NCI-H2171 (cell line): ENCODE results near the gene ARID1B.
"Not testable (repeated sequence)": the region's sequence is repeated elsewhere in the genome, so short reads cannot be mapped to it uniquely, and the experiment has no call there.

Experiments used
- DNase-seq: peaks from one replicate; lab custom pipeline; 2025; lab: John Stamatoyannopoulos, UW

ARID1B gene

DNA sequence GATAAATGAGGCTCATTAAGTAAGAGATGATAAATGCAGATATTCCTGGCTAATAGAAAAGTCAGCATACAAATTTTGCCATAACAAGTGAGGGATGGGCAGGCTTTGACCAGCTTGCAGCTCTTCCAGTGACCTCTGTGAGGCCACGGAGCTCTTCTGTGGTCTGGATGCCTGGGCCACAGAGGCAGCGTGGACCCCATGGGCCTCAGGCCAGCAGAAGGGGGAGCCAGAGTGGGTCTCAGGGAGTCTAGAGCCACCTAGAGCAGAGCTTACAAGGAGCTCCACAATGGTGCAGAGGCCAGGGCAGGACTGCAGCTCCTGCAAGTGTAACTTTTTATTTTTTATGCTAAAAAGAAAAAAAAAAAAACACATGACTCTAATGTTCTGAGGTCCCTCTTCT lies 165.1 kb downstream of the ARID1B start:
- DNase-seq = no peak

DNA sequence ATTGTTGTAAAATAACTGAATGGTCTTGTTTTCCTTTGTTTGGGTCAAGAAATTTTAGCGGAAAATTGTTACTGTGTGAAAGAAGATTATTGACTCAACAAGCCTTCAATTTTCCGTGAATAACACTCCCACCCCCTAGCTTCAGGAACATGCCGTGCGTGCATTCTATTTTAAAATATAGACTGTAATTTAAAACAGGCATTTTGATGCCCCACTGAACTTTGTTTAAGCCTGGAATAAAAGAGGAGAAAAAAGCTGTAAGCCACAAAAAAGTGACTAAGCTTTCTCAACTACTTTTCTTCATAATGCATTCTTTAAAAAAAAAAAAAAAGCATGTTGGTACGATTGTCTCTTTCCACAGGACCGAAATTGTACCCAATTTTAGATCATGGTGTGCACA lies 166.0 kb downstream of the ARID1B start:
- DNase-seq = no peak

DNA sequence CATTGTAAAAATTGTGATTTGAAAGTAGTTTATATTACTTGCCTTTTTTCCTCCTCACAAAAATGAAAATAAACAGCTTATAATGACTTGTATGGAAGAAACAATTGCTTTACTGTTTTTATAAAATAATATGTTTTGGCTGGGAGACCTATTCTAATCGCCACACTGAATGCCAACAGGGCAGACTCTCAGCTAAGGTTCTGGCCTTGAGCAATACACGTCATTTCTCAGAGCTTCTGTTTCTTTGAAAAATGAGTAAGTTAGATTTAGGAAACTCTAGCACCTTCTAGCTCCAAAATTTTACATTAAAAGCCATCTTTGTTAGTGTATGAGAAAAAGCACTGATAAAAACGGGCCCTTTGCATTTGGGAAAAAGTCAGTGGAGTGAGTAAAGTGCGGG lies 166.6 kb downstream of the ARID1B start:
- DNase-seq = no peak

DNA sequence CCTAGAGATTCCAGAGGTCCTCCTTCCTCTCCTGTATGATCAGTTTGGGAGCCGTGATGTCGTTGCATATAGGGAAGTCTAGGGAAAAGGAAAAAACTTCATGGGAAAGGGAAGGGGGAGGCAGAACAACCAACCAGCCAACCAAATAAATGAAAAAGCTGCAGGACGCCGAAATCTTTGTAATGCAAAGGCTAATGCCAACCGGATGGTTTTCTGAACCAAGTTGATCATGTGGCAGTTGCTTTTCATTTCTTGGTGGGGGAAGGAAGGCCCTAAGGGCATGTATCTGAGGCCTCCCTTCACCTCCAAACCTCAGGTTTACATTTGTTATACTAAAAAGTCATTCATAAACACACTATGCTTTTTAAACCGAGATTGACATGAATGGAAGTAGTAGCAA lies 167.2 kb downstream of the ARID1B start:
- no peak for DNase-seq

DNA sequence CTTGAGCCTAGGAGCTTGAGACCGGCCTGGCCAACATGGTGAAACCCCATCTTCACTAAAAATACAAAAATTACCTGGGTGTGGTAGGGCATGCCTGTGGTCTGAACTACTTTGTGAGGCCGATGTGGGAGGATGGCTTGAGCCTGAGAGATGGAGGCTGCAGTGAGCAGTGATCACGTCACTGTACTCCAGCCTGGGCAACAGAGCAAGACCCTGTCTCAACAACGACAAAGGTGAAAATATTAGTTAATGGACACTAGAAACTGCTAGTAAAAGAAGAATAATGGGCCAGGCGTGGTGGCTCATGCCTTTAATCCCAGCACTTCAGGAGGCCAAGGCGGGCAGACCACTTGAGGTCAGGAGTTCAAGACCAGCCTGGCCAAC lies 168.6 kb downstream of the ARID1B start:
- DNase-seq = not testable (repeated sequence)

DNA sequence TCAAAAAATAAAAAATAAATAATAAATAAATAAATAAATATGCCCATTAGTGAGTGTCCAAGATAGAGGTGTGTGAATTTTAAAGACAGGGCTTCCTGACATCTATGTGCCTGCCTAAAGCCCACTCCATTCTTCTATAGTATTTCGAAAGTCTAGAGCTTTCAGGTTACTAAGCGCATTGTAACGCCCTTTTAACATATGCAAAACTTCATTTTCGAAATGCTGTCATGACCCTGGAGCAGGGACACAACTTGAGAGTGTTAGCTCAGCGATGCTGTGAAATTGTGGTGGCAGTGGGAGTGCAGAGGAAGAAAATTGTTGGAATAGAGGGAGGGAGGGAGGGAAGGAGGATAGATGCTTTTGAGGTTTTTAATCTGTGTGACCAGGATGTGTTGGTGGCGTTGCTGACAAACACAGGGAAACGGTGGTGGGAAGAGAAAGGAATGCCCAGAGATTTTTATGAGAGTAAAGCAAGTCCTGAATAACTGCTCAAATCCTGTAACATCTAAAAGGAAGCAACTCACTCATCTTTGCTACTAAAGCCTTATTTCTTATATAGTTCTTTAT lies 169.3 kb downstream of the ARID1B start:
- no peak for DNase-seq

DNA sequence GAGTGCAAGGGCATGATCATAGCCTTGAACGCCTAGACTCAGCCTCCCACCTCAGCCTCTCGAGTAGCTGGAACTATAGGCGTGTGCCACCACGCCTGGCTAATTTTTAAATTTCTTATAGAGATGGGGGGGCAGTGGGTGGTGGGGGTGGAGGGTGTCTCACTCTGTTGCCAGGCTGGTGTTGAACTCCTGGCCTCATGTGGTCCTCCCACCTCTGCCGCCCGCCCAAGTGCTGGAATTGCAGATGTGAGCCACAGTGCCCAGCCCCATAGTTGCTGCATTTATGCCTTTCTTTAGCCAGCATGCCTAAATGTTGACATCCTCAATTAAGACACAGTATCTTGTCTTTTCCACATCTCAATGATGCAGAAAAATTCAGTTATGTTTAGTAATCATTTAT lies 171.1 kb downstream of the ARID1B start:
- no peak for DNase-seq

DNA sequence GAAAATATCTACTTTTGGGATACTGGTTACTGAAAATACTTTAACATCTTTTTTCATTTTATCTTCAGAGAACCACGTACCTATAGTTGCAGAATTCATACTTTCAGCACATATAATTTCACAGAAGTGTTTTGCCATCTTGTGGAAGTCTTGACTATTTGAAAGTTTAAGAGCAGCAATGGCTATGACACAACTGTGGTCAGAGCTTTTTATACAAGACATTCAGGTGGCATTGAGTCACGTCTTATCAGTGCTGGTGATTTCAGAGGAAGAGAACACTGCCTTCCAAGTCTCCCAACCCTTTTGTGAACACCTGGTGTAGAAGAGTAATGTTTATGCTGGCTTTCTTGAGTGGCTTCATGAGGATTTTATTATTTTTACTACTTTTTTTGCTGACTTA lies 171.6 kb downstream of the ARID1B start:
- no peak for DNase-seq

DNA sequence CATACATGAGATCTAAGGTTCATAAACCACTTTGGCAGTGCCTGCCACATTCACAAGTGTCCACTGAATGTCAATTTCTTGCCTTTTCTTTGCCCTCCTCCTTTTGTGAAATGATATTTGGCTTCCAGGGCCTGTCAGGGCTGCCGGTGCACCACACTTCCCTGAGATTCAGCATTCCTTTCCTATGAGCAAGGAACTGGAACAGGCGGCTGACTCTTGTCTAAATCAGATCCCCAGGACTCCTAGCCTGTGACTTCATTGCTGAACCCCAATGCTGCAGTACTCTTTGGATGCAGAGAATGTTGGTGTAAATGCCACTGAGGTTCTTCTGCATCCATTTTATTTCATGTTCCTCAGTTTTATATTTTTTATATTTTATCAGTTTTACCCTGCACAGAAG lies 172.2 kb downstream of the ARID1B start:
- DNase-seq = no peak

DNA sequence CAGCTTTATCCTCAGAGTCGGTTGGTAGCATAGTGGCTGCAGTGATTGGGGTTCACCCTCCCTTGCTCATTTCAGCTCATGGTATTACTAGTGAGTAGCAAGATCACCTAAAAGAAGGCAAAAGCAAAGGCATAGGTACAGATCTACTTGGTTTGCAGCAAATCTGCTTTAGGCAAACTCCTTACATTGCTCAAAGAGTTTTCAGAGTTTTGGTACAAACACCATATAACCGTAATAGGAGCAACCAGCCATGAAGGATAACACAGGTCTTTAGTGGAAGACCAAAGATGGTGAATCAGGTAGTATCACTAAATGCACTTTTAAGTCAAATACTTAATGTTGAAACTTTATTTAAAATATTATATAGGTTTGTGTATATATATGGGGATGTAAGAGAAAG lies 172.9 kb downstream of the ARID1B start:
- DNase-seq = no peak

DNA sequence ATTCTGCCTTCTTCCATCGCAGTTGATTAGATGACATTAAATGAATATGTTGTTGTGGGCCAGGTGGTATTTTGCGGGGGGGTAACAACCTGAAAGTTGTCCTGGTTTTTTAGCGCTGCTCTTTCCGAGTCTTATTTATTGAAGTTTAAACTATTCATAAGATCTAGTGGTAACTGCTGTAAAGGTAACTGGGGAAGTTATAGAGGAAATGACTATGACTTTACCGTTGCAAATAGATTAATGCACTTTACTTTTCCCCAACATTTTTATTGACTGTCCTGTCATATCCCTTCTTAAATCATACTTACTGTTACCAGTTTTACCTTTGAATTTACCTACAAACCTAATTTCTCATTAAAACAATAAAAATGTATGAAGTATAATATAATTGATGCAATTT lies 173.4 kb downstream of the ARID1B start:
- DNase-seq = no peak

DNA sequence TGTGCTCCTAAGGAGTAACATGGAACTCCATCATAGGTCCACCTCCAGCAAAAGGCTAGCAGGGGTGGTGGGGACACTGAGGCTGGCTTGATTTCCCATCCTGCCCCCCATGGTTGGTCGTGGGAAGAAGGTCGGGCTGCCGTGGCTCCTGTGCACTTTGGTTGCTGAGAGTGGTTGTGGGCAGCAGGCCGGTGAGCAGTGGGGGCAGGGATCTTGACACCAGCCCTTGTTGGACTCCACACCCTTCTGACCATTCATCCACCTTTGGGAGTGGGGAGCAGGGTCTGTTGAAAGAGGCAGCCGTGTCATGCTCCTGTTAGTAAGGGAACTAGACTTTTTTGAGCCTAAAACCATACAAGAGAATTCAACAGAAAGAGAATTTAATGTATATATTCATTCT lies 175.2 kb downstream of the ARID1B start:
- no peak for DNase-seq

DNA sequence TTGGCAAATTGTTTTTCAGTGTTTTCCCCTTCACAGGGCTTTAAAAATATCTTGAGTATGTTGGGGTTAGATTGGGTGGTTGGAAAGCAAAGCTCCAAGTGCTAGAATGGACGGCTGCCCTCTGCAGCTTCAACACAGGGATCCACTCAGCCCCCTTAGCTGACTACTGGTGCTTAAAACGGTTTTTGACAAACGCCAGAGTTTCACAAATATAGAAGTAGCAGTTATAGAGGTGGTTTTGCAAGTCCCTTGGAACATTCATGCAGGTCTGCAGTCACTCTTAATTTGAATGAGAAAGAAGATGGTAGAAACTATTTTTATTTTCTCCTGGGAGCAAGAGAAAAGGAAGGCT lies 175.9 kb downstream of the ARID1B start:
- DNase-seq = no peak

DNA sequence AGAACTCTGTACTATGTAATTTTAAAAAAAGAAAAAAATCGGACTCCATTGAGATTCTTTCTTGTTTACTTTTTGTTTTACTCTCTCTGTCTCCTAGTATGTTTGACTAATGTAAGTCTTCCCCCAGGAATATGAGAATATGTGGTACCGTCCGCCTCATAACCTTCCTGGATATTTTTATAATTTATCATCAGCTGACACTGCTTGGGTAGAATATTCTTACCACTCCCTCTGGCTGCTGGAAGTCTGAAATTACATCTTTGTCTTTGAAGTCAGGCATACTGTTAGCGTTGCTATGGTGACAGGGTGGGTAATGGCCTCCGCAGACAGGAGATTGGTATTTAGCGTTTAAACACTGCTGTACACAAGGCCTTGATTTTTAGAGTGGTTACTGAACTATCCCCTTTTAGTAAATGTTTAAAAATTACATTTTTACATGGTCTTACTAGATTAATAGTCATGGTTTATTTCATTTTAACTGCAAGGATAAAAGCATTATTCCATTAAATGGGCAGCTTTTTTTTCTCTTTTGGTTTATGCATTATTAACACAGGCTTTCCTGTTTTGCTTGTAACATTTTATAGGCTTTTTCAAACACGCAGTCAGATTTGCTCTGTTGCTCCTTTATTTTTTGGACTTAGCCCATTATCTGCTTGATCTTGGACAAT lies 176.4 kb downstream of the ARID1B start:
- peak; percentile 65 for DNase-seq

DNA sequence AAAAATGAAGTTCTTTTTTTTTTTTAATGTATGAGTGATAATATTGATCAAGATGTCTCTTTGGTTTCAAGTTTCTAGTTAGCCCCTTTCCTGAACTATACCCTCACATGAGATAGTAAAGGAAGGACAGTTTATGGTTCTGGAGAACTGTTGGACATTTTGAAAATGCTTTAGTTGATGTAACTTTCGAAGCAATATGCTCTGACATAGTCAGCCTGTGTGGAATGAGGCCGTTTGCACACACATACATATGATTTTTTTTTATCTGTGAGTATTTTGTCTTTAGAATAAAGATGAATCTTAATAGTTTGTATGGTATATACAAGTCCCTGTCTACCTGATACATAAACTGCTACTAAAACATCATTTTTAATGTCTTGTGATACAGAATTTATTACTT lies 177.0 kb downstream of the ARID1B start:
- no peak for DNase-seq

DNA sequence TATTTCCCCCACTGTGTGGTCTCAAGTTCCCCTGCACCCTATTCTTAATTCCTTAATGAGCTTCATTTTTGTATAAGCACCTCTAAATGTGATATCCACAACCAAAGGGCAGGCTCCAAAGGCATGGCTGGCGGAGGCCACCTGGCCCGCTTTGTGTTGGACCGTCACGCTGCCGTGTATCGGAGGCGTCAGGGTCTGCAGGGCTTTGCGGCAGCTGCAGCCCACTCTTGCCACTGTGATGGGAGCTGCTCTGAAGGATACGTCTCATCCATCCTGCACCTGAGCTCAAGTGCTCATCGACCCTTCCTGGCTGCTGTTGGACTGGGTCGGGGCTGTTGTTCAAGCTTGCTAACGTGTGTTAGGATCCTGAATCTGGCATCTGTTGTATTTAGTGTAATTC lies 177.6 kb downstream of the ARID1B start:
- DNase-seq = no peak

DNA sequence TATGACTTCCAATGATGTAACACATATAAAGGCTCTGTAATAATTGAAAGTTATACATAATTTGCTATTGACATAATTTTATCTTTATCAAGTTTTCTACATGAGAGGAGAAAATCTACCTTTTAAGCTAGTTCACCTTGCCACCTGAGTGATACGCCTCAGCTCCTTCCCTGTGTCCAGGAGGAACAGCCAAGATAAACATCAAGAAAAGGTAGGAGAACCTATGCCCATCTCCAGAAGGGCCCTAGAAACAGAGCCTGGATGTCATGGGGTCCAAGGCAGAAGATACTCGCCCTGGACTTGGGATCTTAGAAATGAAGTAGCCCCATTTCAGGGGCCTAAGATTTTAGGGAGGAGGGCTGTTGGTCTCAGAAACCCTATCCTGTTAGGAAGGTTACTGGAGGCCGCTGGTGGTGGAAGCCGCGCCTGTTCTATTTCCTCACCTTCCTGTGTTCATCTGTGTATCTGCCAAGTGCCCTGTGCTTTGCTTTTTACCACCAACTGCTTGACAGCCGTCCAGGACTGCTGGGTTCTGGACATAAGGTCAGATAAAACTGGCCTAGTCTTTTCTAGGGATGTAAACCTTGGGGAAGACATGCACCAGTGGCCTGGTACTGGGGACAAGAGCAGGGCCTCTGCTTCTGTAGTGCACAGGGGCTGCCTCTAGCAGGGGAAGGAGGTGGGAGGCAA lies 178.5 kb downstream of the ARID1B start:
- DNase-seq = no peak

DNA sequence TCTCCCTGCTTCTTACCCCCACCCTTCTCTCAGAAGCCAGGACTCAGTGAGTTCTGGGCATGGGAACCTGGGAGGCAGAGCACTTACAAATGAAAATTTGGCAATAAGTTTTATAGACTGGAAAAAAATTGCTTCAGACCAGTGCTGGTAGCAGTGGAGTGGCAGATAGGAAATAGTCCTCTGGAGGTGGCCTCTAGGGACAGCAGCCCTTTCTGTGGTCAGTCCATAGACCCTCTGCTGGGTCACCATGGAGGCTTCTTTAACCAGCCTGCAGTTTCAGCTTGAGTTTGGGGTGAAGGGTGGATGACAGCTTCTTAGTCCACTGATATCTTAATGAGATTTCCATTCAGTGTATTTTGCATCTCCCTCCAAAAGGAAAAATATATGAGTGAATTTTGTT lies 179.1 kb downstream of the ARID1B start:
- DNase-seq = no peak

DNA sequence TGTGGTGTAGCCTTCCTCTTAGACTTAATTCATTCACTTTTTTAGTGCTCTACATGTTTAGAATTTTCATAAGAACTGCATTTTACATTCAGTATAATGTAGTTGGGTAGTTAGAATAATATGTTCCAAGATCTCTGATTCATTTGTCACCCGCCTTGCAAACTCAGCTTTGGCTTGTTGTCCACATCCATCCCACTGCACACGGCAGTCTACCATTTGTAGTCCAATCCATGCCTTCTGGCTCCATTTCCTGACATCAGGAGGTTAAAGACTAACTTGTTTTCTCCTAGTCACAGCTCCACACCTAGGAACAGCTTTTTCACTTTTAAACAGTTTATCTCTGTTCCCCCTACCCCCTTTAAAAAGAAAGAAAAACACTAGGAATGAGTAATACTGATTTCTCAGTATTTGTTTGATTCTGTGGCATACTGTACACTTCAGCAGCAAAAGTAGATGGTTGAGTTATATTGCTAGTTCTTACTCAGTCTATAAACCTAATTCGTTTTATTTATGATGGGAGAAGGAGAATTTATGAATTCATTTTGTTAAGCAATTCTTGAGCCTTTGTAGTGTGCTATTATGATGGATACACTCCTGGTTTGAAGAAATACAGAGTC lies 180.9 kb downstream of the ARID1B start:
- no peak for DNase-seq

DNA sequence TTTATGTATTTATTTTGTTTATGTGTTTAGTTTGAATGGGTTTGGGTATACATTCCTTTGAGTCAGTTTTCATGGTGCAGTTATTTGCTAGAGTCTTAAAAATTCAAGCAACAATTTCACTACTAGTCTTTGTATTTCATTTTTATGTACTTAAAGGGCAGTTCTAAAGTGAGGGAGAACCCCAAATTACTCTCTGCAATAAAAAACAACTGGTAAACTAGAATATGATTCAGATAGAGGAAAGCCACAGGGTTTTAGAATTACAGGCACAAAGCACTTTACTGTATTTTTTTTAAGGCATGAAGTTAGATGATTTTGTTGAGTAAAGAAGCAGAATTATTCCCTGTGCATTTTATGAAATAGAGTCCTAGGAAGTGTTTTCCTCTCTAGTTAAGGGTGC lies 183.3 kb downstream of the ARID1B start:
- DNase-seq = no peak

DNA sequence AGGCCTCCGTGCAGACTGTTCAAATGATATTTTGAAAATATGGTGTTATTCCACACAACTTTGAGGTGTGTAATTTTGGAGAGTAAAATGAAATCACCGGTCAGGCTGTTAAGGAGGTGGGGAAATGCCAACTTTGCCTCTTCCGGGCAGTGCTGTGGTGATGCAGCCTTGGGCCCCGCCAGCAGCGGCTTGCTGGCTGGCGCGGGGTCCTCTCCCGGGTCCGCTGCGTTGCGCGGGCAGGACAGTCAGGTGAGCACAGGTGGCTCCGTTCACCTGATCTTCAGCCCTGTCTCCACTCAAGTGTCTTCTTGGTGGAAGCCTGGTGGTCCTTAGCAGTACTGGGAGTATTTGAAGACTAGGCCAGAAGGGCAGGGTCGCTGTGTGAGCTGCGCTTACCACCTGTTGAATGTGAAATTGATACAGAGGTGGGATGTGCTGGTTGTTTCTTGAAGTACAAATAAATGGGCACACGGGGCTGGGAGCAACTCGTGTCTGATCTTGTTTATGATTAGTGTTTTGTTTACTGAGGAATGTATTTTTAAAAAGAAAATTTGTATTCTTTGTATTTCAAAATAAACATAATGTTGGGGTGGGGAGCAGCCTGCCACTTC lies 184.2 kb downstream of the ARID1B start:
- DNase-seq = no peak

DNA sequence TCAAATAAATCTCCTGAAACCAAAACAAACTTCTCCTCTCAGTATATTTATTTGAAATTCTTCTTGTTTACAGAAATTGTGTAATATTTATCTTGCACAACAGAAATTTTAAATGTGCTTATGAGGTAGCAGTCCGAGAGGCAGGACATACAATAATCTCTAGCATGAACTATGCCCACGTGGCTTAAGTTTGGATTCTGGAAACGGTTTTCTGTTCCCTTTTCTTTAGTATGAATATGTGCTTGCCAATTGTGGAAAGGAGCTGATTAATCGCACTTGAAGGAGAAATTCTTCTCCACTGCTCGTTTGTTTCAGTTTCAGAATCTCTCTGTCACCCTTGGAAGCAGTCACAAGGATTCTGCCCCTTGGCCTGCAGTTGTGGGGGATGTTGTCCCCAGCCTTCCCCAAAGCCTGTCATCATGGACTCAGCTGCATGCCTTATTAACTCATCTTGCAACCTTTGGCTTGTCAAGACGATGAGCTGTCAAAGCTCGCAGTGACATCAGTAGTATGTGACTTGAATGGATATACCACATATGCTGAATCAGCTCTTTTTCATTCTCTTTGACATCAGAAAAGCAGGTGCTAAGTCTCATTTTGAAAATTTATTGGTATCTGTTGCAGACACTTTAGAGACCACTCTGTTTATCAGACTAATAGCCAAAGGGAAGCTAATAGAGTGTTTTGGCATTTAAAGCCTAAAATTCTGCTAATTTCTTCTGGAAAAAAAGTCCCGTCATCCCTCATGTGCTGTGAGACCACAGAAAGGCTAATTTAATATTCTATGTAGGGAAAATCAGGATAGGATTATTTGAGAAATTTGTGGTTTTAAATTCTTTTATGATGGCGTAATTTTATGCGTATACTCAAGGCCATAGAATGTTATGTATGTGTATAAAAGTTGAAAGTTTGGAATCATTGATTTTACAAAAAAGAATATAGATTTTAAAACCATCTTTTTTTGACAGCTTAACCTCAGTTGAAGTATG lies 186.8 kb downstream of the ARID1B start:
- DNase-seq = no peak
